AG09309 (cell line): ENCODE measurements around the gene PAPSS2.
"Not testable (repeated sequence)": the region's sequence is repeated elsewhere in the genome, so short reads cannot be mapped to it uniquely, and the experiment has no call there.

Experiments
- DNase-seq: peaks from one replicate; pipeline ENCODE4 v3.0.0-alpha.2; 2010; ENCODE audit warnings: low read depth
- H3K4me3 ChIP-seq: 2 replicates; pipeline ENCODE4 v1.5.1; 2011; ENCODE audit warnings: mild to moderate bottlenecking, low read depth, low read length, moderate library complexity; ENCODE audit not compliant: control insufficient read depth
- TF ChIP-seq, protein P1 (sequence below): IDR thresholded peaks from 2 replicates; pipeline ENCODE4 v1.5.1; 2011; ENCODE audit warnings: mild to moderate bottlenecking, low read depth, low read length, inconsistent platforms; ENCODE audit not compliant: insufficient read depth, control insufficient read depth; ENCODE audit errors: missing control alignments

PAPSS2 gene

DNA sequence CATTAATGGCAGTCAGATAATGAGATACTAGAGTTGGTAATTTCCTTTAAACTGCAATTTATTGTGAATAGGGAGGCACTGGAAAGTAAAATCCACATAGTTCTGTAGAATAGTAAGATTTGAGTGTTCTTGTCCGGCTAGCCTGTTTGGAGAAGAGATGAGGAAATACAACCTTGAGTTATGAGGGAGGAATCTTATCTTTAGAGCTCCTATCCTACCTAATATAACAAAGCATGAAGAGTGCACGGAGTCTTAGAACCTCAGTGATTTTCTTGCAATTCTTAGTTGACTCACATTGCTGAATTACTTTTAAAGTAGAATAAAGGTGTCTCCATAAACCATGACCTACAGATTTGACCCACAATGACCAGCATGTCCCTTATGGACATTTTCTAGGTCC lies 84.9 kb downstream of the PAPSS2 start:
- H3K4me3 ChIP-seq, result no peak overlapping the region
- DNase-seq, result no peak
- TF ChIP-seq, protein P1, sequence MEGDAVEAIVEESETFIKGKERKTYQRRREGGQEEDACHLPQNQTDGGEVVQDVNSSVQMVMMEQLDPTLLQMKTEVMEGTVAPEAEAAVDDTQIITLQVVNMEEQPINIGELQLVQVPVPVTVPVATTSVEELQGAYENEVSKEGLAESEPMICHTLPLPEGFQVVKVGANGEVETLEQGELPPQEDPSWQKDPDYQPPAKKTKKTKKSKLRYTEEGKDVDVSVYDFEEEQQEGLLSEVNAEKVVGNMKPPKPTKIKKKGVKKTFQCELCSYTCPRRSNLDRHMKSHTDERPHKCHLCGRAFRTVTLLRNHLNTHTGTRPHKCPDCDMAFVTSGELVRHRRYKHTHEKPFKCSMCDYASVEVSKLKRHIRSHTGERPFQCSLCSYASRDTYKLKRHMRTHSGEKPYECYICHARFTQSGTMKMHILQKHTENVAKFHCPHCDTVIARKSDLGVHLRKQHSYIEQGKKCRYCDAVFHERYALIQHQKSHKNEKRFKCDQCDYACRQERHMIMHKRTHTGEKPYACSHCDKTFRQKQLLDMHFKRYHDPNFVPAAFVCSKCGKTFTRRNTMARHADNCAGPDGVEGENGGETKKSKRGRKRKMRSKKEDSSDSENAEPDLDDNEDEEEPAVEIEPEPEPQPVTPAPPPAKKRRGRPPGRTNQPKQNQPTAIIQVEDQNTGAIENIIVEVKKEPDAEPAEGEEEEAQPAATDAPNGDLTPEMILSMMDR, result no peak

GRCh38 chr10:87746911-87747310 lies 87.2 kb downstream of the PAPSS2 start:
- TF ChIP-seq, protein P1, result no peak
- DNase-seq, result no peak
- no peak overlapping the region for H3K4me3 ChIP-seq

- DNase-seq, H3K4me3 ChIP-seq: not testable (repeated sequence)
Measured at GRCh38 chr10:87748244-87748643, 88.6 kb downstream of the PAPSS2 start.

DNA sequence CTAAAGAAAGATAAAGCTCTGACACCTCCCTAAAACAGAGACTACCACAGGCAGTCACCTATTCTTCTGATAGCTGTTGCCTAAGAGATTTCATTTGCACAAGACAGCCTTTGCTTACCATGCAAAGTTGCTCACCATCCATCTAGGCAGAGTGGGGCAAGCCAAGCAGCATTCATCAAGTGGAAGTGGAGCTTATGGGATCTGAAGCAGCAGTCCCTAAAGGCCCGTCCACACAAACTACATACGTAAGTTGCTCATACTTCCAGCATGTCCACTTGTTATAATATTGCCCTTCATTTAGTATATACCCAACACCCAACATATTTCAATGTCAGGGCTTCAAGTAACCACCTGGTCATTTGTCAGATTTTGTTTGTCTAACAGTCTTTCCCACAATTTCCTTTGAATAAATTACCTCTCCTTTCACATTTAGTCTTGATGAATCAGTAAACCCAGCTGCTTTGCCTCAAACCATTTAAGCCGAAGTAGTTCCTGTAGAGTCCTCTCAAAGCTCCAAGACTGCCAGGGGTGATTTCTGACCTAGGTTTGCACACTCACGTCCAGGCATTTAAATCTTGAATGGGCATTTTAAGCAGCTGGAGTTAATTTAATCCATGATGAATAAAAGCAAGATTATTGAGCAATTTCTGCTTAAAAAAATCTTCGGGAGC lies 90.5 kb downstream of the PAPSS2 start:
- TF ChIP-seq, protein P1, result no peak
- peak; percentile 92 for DNase-seq
- no peak overlapping the region for H3K4me3 ChIP-seq

- DNase-seq, result no peak
- TF ChIP-seq, protein P1, result no peak
- H3K4me3 ChIP-seq, result no peak overlapping the region
Measured at GRCh38 chr10:87750817-87751216, 91.1 kb downstream of the PAPSS2 start.

DNA sequence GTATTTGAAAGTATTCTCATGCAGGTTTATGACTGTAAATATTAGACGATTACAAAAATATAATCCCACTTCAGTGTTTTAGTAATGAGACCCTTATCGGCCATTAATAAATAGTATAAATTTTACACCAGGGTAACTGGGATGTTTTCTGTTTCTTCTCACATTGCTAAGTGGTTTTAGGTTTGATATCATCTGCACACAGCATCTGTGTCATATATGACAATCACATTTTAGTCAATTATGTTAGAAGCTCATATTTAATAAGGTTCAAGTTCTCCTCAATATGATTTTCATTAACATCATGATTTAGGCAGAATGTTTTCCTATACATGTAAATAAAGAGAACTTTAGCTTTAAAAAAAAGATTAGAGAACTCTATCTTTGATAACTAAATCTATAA lies 91.6 kb downstream of the PAPSS2 start:
- no peak overlapping the region for H3K4me3 ChIP-seq
- TF ChIP-seq, protein P1, result no peak
- DNase-seq, result no peak

- peak; percentile 47 for DNase-seq
- TF ChIP-seq, protein P1, result no peak
Measured at GRCh38 chr10:87752566-87752965, 92.9 kb downstream of the PAPSS2 start.

More at GRCh38 chr10:87752566-87752965, 92.9 kb downstream of the PAPSS2 start:
- no peak overlapping the region for H3K4me3 ChIP-seq
